ENCODE results near the gene TARS3. TPM values are rescaled to one million over a fixed set of nuclear protein-coding genes. Genes with fewer than 3 reads are reported as not detected.

TARS3 gene
- total RNA-seq, 1 donor from 2014 or later, result 10.1 TPM

GRCh38 chr15:101702077-101702476 lies 22.2 kb downstream of the TARS3 start:
- DNase-seq (ENCODE audit: low read depth in 2 of 2), result peak; percentile 2 to 48

GRCh38 chr15:101698314-101698713 lies 26.0 kb downstream of the TARS3 start:
- no peak for DNase-seq (ENCODE audit: low read depth in 2 of 2)

GRCh38 chr15:101697488-101697887 lies 26.8 kb downstream of the TARS3 start:
- no peak for DNase-seq (ENCODE audit: low read depth in 2 of 2)

GRCh38 chr15:101696829-101697228 lies 27.4 kb downstream of the TARS3 start:
- DNase-seq (ENCODE audit: low read depth in 2 of 2), result no peak

- no peak for DNase-seq (ENCODE audit: low read depth in 2 of 2)
Observed at GRCh38 chr15:101694261-101694660, 30.0 kb downstream of the TARS3 start.

GRCh38 chr15:101692801-101693598 lies 31.3 kb downstream of the TARS3 start:
- no peak for DNase-seq (ENCODE audit: low read depth in 2 of 2)

GRCh38 chr15:101689901-101690300 lies 34.4 kb downstream of the TARS3 start:
- DNase-seq (ENCODE audit: low read depth in 2 of 2), result peak in 1 of 2 donors; percentile 33

GRCh38 chr15:101686718-101687117 lies 37.6 kb downstream of the TARS3 start:
- DNase-seq (ENCODE audit: low read depth in 2 of 2), result no peak

GRCh38 chr15:101684877-101685276 lies 39.4 kb downstream of the TARS3 start:
- DNase-seq (ENCODE audit: low read depth in 2 of 2), result no peak

- peak in 1 of 2 donors; percentile 11 for DNase-seq (ENCODE audit: low read depth in 2 of 2)
Observed at GRCh38 chr15:101684384-101684783, 39.9 kb downstream of the TARS3 start.

- DNase-seq (ENCODE audit: low read depth in 2 of 2), result no peak
Observed at GRCh38 chr15:101679806-101680205, 44.5 kb downstream of the TARS3 start.

- DNase-seq (ENCODE audit: low read depth in 2 of 2), result no peak
Observed at GRCh38 chr15:101676921-101677329, 47.3 kb downstream of the TARS3 start.

- DNase-seq (ENCODE audit: low read depth in 2 of 2), result peak; percentile 21 to 62
Observed at GRCh38 chr15:101675796-101676582, 48.3 kb downstream of the TARS3 start.

- peak in 1 of 2 donors; percentile 73 for DNase-seq (ENCODE audit: low read depth in 2 of 2)
Observed at GRCh38 chr15:101675015-101675414, 49.3 kb downstream of the TARS3 start.

- no peak for DNase-seq (ENCODE audit: low read depth in 2 of 2)
Observed at GRCh38 chr15:101672298-101672697, 52.0 kb downstream of the TARS3 start.

GRCh38 chr15:101669744-101670143 lies 54.5 kb downstream of the TARS3 start:
- peak in 1 of 2 donors; percentile 7 for DNase-seq (ENCODE audit: low read depth in 2 of 2)

GRCh38 chr15:101667881-101668280 lies 56.4 kb downstream of the TARS3 start:
- no peak for DNase-seq (ENCODE audit: low read depth in 2 of 2)

GRCh38 chr15:101664303-101664913 lies 59.9 kb downstream of the TARS3 start:
- DNase-seq (ENCODE audit: low read depth in 2 of 2), result peak; percentile 29 to 68

- no peak for DNase-seq (ENCODE audit: low read depth in 2 of 2)
Observed at GRCh38 chr15:101662203-101662602, 62.1 kb downstream of the TARS3 start.

- DNase-seq (ENCODE audit: low read depth in 2 of 2), result no peak
Observed at GRCh38 chr15:101660005-101660404, 64.3 kb downstream of the TARS3 start.

- peak; percentile 65 to 90 for DNase-seq (ENCODE audit: low read depth in 2 of 2)
Observed at GRCh38 chr15:101657968-101658784, 66.1 kb downstream of the TARS3 start.
